Measurements from ENCODE around the gene ITK.

The ITK gene

DNA sequence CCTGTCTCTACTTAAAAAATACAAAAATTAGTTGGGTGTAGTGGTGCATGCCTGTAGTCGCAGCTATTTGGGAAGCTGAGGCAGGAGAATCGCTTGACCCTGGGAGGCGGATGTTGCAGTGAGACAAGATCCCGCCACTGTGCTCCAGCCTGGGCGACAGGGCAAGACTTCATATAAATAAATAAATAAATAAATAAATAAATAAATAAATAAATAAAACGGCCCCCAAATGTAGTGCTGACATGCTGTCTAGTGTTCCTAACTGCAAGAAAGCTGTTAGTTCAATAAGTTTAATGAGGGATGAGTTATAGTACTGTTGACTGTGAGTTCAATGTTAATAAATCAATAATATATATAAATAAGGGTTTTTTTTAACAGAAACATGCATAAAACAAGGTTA lies 77.8 kb downstream of the ITK start:
- Histone ChIP-seq H4K20me1 (ENCODE audit: low read depth, low read length) (no peaks in the 10 kb centered on the region), H3K9me2 (replicated peaks; ENCODE audit: insufficient read depth, low read length) (no peaks in the 10 kb centered on the region), H3K79me2 (ENCODE audit: insufficient read depth, low read length) (no peaks in the 10 kb centered on the region), H3K27me3 (ENCODE audit: low read length) (no peaks in the 10 kb centered on the region), H3F3A (ENCODE audit: insufficient read depth) (no peaks in the 10 kb centered on the region), H3K4me3 (ENCODE audit: insufficient read depth, low read length, poor library complexity, severe bottlenecking) (no peak overlapping the region), H3K9me3 (ENCODE audit: insufficient read depth, low read length) (no peaks in the 10 kb centered on the region), H3K36me3 (ENCODE audit: low read length) (no peaks in the 10 kb centered on the region), H3K27ac (ENCODE audit: low read depth, low read length) (no peak overlapping the region), H3K9ac (ENCODE audit: low read length) (no peak overlapping the region), H2AFZ (ENCODE audit: low read depth, low read length, severe bottlenecking) (no peak overlapping the region), H3K4me2 (ENCODE audit: low read depth, low read length, poor library complexity, severe bottlenecking) (no peak overlapping the region)
- TF ChIP-seq, protein P1, sequence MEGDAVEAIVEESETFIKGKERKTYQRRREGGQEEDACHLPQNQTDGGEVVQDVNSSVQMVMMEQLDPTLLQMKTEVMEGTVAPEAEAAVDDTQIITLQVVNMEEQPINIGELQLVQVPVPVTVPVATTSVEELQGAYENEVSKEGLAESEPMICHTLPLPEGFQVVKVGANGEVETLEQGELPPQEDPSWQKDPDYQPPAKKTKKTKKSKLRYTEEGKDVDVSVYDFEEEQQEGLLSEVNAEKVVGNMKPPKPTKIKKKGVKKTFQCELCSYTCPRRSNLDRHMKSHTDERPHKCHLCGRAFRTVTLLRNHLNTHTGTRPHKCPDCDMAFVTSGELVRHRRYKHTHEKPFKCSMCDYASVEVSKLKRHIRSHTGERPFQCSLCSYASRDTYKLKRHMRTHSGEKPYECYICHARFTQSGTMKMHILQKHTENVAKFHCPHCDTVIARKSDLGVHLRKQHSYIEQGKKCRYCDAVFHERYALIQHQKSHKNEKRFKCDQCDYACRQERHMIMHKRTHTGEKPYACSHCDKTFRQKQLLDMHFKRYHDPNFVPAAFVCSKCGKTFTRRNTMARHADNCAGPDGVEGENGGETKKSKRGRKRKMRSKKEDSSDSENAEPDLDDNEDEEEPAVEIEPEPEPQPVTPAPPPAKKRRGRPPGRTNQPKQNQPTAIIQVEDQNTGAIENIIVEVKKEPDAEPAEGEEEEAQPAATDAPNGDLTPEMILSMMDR (IDR thresholded peaks at IDR 0.05; ENCODE audit: insufficient read depth, low read length, poor library complexity, severe bottlenecking): no peak
- no peak for TF ChIP-seq EZH2phosphoT487 (conservative IDR thresholded peaks at IDR 0.05; ENCODE audit: low read length)

DNA sequence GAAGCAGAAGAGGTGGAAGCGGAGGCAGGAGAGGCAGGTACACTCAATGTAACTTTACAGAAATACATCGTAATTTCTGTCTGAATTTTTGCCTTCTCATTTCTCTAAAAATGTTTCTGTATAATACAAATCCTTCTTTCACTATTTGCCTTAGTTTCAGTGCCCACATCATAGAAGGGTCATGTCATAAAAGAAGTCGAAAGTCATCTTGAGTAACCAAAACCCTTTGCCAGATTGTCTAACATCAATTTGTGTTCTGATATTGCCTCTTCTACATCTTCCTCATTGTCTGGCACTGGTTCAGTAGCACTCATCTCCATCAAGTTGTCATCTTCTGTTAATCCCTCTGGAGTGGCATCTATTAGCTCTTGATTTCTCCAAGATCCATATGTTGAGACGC lies 79.1 kb downstream of the ITK start:
- no peak for TF ChIP-seq EZH2phosphoT487 (conservative IDR thresholded peaks at IDR 0.05; ENCODE audit: low read length)
- TF ChIP-seq, protein P1 (IDR thresholded peaks at IDR 0.05; ENCODE audit: insufficient read depth, low read length, poor library complexity, severe bottlenecking): no peak
- Histone ChIP-seq H3K9ac (ENCODE audit: low read length) (no peak overlapping the region), H2AFZ (ENCODE audit: low read depth, low read length, severe bottlenecking) (no peak overlapping the region), H3F3A (ENCODE audit: insufficient read depth) (no peaks in the 10 kb centered on the region; the same call in 1 of the 2 replicates), H3K9me2 (replicated peaks; ENCODE audit: insufficient read depth, low read length) (no peaks in the 10 kb centered on the region), H3K27me3 (ENCODE audit: low read length) (no peaks in the 10 kb centered on the region), H3K9me3 (ENCODE audit: insufficient read depth, low read length) (no peaks in the 10 kb centered on the region), H4K20me1 (ENCODE audit: low read depth, low read length) (no peaks in the 10 kb centered on the region), H3K4me2 (ENCODE audit: low read depth, low read length, poor library complexity, severe bottlenecking) (no peak overlapping the region), H3K36me3 (ENCODE audit: low read length) (no peaks in the 10 kb centered on the region), H3K27ac (ENCODE audit: low read depth, low read length) (no peak overlapping the region), H3K4me3 (ENCODE audit: insufficient read depth, low read length, poor library complexity, severe bottlenecking) (no peak overlapping the region), H3K79me2 (ENCODE audit: insufficient read depth, low read length) (no peaks in the 10 kb centered on the region)

DNA sequence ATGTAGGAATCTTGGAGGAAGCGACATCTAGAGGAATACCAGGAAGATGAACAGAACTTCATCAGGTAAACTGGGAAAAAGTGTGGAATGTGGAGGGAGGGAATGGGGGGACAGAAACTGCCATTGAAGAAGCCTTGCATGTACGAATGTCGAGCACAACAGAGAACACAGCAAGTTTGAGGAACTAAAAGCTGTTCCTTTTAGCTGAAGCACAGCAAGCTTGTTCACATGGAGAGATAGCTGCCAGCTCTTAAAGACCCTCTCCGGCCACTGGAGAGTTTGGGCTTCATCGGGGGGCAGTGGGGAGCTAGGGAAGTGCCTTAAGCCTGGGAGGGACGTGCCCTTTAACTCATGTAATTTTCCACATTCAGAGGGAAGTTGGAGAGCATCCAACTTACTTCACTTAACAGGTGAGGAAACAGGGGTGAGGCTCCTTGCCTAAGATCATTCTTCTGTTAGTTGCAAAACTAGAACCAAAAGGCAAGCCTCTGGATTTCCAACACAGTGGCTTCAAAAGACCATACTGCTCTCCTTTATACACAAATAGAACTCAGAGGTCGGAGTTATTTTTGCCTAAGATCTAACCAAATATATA lies 83.0 kb downstream of the ITK start:
- Histone ChIP-seq H2AFZ (ENCODE audit: low read depth, low read length, severe bottlenecking) (no peak overlapping the region), H3K27me3 (ENCODE audit: low read length) (no peaks in the 10 kb centered on the region), H4K20me1 (ENCODE audit: low read depth, low read length) (no peaks in the 10 kb centered on the region), H3K9ac (ENCODE audit: low read length) (no peak overlapping the region), H3K9me3 (ENCODE audit: insufficient read depth, low read length) (no peaks in the 10 kb centered on the region), H3K27ac (ENCODE audit: low read depth, low read length) (no peak overlapping the region), H3K4me3 (ENCODE audit: insufficient read depth, low read length, poor library complexity, severe bottlenecking) (no peak overlapping the region), H3K9me2 (replicated peaks; ENCODE audit: insufficient read depth, low read length) (no peaks in the 10 kb centered on the region), H3K79me2 (ENCODE audit: insufficient read depth, low read length) (peaks cover 24% of the 10 kb centered on the region), H3F3A (ENCODE audit: insufficient read depth) (peaks cover 16% of the 10 kb centered on the region), H3K36me3 (ENCODE audit: low read length) (no peaks in the 10 kb centered on the region), H3K4me2 (ENCODE audit: low read depth, low read length, poor library complexity, severe bottlenecking) (no peak overlapping the region)
- TF ChIP-seq EZH2phosphoT487 (conservative IDR thresholded peaks at IDR 0.05; ENCODE audit: low read length): no peak
- TF ChIP-seq, protein P1 (IDR thresholded peaks at IDR 0.05; ENCODE audit: insufficient read depth, low read length, poor library complexity, severe bottlenecking): no peak

All from SU-DHL-6 (cell line).